IMR-90 (cell line): Measurements from ENCODE around the gene DPYSL3. TPM values are rescaled to one million over a fixed set of nuclear protein-coding genes. Genes with fewer than 3 reads are reported as not detected.

Experiments used
- FOS ChIP-seq: fragments of 150-350 bp; IDR thresholded peaks from 2 replicates; pipeline ENCODE4 v1.6.1; 2016; ENCODE audit warnings: low read depth, low read length
- MAZ ChIP-seq: IDR thresholded peaks from 2 replicates; pipeline ENCODE4 v1.6.1; 2012; ENCODE audit warnings: low read depth, mild to moderate bottlenecking, low read length, improper control_type of control experiment, moderate library complexity, borderline replicate concordance
- MXI1 ChIP-seq: IDR thresholded peaks from 2 replicates; pipeline ENCODE4 v1.6.1; 2012; ENCODE audit warnings: low read depth, mild to moderate bottlenecking, low read length, moderate library complexity, borderline replicate concordance
- RFX5 ChIP-seq: IDR thresholded peaks from 2 replicates; pipeline ENCODE4 v1.8.0; 2012; ENCODE audit warnings: low read depth, mild to moderate bottlenecking, low read length, moderate library complexity
- USF2 ChIP-seq: fragments of 150-350 bp; IDR thresholded peaks from 2 replicates; pipeline ENCODE4 v1.6.1; 2017; ENCODE audit warnings: mild to moderate bottlenecking, antibody characterized with exemption, low read length, low read depth
- polyA plus RNA-seq, 3 experiments: library from polyadenylated mRNA; depleted of rRNA; stranded (reverse); fragments of >200 nt; gene quantifications; 2 replicates each; pipeline ENCODE4 v1.2.3, GENCODE V29; 2012; ENCODE audit warnings: low replicate concordance in 1 of 3
- total RNA-seq: library from RNA; depleted of rRNA; stranded (reverse); fragments of >200 nt; gene quantifications from 2 replicates; pipeline ENCODE4 v1.2.3, GENCODE V29; 2012

Gene DPYSL3
- total and polyA plus RNA-seq, 2 of the 4 experiments (the other 2 are of a cell fraction), result 50.2 to 60.9 TPM

DNA sequence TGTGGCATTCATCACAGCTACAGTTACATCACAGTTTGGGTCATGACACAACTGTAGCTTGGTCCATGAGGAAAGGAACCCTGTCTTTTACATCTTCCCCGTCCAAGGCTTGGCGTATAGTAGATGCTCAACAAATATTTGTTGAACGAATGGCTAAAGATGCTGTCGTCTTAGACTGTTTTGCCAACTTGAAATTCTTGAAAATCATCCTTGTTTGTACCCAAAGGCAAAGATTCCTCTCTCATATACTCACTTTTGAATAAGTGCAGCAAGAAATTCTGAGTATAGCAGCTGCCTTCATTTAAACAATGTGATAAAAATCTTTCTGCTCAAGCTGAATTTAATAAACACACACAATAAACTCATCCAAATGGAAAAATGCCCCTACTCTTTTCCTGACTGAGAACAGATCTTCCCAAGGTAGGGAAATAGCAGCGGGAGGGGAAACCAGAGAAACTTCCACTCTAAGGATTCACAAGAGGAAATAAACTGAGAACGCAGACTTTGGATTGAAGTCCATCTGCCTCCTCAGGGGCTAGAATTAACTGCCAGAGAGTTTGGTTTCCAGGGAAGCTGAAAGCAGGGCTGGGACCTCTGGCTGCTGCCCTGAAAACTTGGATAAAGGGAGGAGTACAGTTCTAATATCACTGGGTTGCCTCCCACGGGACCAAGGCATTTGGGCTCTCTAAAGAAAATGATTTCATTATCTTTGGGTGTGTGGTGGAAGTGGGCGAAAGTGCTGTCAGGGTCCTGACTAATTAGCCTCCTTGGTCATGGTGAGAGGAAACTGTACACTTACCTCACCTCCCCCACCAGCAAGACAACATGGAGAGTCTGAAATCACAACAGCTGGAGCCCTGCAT, 99.1 kb downstream of the DPYSL3 start (continued):
- TF ChIP-seq MAZ, result no peak
- no peak for TF ChIP-seq RFX5
- no peak for TF ChIP-seq USF2
- TF ChIP-seq MXI1, result no peak
- no peak for TF ChIP-seq FOS
